Measurements from ENCODE around the gene NCKAP1.
"Not testable (repeated sequence)": the region's sequence is repeated elsewhere in the genome, so short reads cannot be mapped to it uniquely, and the experiment has no call there.

NCKAP1 gene, protein sequence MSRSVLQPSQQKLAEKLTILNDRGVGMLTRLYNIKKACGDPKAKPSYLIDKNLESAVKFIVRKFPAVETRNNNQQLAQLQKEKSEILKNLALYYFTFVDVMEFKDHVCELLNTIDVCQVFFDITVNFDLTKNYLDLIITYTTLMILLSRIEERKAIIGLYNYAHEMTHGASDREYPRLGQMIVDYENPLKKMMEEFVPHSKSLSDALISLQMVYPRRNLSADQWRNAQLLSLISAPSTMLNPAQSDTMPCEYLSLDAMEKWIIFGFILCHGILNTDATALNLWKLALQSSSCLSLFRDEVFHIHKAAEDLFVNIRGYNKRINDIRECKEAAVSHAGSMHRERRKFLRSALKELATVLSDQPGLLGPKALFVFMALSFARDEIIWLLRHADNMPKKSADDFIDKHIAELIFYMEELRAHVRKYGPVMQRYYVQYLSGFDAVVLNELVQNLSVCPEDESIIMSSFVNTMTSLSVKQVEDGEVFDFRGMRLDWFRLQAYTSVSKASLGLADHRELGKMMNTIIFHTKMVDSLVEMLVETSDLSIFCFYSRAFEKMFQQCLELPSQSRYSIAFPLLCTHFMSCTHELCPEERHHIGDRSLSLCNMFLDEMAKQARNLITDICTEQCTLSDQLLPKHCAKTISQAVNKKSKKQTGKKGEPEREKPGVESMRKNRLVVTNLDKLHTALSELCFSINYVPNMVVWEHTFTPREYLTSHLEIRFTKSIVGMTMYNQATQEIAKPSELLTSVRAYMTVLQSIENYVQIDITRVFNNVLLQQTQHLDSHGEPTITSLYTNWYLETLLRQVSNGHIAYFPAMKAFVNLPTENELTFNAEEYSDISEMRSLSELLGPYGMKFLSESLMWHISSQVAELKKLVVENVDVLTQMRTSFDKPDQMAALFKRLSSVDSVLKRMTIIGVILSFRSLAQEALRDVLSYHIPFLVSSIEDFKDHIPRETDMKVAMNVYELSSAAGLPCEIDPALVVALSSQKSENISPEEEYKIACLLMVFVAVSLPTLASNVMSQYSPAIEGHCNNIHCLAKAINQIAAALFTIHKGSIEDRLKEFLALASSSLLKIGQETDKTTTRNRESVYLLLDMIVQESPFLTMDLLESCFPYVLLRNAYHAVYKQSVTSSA

DNA sequence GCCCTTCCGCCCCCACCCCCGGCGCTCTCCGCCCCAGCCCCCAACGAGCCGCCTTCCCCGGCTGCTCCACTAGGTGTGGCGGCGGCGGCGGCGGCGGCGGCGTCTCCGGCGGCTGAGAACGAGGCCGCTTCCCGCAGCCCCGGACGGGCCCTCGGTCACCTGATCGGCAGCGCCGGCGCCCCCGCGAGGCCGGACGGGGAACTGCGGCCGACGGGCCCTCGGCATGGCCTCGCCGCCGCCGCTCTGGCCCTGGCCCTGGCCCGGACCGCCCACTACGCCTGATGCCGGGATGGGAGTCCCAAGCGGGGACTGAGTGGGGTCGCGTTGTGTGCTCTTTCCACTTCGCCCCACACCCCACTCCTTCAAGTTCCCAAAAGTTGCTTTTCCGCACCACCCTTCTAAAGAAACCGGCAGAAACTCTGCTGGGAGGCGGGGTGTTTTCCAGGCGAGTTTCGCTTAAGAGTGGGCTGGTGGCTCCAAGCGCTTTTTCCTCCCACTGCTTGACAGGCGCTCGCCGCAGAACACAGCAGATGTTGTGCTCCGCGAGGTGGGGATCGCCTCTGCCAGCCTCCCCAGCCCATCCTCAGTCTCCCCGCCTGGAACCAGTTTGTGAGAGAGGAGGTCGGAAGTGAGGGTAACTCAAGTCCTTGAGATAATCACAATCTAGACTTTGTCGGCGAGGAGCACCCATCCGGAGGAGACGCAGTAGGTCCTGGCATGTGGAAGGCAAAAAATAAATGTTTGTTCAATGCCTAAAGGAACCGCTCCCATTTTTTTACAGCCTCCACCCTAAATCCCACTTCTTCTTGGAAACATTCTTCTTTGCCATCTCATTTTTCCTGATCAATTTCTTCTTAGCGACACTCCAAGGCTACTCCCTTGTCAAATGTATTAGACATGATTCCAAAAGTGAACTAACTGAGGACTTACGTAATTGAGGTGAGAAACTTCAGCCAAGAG lies at the start of gene NCKAP1:
Gene NCKAP1 (minus strand): TSS at position 117 of the 960 bp plus-strand sequence. CDS start 358 bp downstream, outside the sequence.
- DNase-seq, result peak; percentile 57 to 73

DNA sequence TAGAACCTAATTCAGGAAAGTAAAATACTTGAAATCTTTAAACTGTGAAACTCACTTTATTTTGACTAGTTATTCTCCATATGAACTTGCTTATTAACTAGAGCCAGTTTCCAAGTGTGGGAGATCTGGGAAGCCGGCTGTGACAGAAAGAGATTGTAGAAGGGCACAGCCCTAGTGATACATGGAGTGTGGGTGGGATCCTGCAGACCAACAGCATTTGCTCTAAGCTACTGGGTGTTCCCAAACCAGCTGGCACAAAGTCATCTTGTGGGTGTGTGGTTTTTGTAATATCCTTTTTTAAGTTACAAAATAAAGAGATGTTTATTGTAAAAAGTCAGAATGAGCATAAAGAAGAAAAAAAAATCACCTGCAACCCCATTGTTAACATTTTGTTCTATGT lies 43.7 kb upstream of the NCKAP1 start:
- DNase-seq, result peak; percentile 63 to 80

DNA sequence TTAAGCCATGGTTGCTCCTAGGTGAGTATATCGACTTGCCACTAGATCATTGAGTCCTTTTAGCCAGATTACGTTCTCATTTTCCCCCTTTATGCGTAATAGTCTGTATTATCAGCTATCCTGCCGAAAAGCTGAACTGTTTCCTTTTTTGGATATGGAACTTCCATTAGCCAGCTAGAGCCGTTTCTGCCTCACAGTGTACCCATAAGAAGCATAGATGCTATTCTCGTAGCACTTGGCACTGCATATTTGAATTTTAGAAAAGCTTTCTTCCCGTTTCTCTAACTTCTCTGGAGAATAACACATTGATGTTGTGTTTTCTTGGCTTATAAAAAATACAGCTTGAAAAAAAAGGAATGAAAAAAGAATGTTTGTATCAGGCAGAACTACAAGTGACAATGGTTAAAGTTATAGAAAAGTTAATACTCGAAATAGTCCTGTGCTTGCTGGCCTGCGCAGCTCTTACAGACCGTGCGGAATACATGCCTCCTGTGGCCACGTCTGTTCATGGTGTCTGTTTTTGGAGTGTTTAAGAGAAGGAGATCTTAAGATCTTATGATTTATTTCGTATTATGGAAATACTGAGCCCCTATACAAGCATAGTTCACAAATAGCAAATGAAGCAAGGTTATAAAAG lies 41.0 kb upstream of the NCKAP1 start:
- peak; percentile 5 to 26 for DNase-seq

DNA sequence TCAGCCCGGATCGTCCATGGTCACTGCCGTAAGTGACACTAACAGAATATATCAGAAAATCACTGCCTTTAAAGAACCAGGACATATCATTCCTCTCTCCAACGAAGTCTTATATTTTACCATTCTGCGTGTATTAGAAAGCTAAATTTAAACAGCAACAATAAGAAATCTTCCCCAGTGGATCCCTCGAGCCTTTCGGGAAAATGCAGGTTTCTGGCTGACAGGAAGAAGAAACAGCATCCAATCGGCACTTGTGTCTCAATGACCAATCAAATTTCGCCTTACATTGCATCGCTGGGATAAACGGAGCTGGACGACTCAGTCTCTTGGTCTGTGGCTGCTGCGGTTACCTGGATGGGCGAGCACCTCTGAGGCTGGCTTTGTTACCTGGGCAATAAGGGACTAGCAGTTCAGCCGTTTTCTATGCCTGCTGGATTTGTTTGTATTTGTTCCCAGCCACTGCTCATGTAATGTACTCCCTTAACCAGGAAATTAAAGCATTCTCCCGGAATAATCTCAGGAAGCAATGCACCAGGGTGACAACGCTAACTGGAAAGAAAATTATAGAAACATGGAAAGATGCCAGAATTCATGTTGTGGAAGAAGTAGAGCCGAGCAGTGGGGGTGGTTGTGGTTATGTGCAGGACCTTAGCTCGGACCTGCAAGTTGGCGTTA lies 40.3 kb upstream of the NCKAP1 start, which contains the start of gene DUSP19:
Gene DUSP19 (plus strand): TSS at position 284 of the 675 bp plus-strand sequence. CDS start 187 bp downstream, at position 471.
- DNase-seq, result peak; percentile 76 to 99

DNA sequence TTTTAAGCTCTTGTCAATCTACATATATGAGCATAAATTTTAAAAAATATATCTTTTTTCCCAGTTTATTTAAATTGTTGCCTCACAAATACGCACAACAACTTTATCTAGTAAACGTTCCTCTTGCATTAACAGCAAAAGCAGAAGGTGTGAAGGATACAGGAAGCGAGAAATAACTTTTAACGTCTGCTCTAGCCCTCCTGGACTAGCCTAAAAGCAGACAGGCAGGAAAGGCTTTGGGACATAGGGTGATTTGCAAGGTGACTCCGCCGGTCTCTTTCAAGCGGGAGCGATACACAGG lies 39.9 kb upstream of the NCKAP1 start:
- DNase-seq, result peak in 1 of 2 donors; percentile 1

DNA sequence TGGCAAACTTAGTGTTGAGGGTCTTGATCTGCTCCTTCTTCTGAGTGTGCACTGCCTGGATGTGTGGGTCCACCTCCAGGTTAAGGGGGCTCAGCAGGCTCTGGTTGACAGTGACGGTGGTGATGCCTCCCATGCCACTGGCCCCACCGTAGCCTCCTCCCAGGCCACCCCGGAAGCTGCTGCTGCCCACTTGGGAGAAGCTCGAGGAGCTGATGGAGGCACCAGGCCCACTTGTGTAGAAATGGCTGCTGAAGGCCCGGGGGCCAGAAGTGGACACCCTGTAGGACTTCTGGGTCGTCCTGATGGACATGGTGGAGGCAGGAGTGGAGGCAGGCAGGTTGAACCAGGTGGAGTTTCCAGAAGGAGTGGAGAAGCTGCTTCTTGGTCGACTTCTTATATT lies 33.9 kb upstream of the NCKAP1 start:
- no peak for DNase-seq

DNA sequence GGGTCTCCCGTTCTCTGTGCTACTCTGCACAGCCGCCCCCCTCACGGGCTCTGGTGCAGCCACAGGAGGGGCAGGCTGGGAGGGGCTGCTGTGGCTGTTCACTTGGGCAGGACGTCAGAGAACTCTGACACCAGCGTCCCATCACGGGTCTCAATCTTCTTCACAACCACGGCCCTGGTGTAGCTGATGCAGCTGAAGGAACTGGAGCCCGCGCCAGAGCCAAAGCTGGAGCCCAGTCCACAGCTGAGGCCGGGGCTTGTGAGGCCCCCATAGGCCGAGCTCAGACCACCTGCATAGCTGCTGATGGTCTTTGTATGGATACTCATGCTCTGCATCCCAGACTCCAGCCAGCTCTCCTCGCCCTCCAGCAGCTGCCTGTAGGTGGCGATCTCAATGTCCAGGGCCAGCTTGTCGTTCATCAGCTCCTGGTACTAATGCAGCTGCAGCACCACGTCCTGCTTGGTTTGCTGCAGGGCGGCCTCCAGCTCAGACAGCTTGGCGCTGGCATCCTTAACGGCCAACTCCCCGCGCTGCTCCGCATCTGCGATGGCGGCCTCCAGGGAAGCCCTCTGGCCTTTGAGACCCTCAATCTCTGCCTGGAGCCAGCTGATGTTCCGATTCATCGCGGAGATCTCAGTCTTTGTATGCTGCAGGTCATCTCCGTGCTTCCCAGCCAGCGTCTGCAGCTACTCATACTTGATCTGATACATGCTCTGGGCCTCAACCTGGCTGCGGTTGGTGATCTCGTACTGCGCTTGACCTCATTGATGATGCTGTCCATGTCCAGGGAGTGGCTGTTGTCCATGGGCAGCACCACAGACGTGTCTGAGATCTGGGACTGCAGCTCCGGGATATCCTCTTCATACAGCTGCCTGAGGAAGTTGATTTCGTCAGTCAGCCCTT lies 32.9 kb upstream of the NCKAP1 start:
- peak in 1 of 2 donors; percentile 40 for DNase-seq

DNA sequence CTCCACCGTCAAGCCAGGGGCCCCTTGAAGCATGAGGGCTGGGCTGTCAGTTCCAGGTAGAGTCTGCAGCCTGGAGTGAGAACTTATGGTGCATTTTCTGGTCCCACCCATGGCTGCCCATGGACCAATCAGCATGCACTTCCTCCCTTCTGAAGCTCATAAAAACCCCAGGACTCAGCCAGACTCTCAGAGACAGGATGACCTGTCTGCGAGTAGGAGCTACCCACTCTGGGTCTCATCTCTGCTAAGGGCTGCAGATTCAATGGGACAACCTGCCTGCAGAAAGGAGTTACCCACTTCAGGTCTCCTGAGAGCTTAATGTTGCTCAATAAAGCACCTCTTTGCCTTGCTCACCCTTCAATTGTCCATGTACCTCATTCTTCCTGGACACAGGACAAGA lies 30.9 kb upstream of the NCKAP1 start:
- DNase-seq, result no peak

DNA sequence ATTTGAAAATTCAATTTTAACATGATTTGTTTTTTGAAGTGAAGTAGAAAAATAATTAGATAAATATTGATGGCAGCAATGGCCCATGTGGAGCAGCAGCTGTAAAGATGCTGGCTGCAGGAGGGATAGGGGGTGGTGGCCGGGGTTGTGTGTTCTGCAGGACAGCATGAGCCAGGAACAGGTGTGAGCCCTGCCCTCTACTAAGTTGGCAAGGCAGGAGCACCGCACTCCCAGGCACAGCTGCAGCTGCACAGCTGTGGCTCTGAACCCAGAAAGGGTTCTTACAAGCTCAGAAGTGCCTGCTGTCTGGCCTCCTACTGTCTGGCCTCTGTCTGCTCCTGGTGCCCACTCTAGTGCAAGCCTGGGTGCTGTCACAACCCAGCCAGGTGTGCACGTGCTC lies 30.3 kb upstream of the NCKAP1 start:
- DNase-seq, result no peak

DNA sequence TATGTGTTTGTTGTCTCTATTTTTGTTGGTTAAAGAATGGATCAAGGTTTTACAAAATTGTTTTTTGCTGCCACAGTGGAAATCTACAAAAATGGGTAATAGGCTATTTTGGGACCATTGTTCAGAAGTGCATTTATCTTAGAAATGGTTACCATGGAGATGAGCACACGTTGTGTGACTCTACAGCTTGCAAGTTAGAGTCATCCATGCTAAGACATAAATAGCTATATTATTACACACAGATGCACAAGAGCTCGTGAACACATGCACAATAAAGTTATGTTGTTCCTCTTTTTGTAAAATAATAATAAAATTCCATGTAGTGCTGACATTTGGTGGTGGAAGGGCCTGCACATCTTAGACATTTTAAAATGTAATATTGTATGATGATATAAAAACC lies 24.8 kb upstream of the NCKAP1 start:
- DNase-seq, result peak in 1 of 2 donors; percentile 13

DNA sequence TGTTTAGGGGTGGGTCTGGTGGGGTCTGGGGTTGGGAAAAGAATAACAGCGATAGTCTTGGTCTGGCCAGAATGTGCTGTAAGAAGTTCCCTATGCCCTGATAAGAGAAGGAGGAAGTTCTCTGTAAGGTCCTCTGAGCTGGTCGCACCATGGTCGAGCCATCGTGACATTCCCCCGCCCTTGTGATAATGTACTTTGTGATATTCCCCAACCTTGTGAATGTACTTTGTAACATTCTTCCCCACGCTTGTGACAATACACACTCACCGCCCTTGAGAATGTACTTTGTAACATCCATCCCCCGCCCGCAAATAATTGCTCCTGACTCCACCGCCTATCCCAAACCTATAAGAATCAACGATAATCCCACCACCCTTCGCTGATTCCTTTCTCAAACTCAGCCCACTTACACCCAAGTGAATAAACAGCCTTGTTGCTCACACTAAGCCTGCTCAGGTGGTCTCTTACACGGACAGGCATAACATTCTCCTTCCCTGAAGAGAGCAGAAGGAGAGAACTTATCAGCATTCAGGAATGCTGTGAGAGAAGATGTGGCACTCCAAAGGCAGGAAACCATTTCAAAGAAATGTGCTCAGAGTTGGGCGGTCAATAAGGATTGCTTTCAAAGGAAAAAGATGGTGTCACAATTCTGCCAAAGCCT lies 22.4 kb upstream of the NCKAP1 start:
- DNase-seq, result no peak

DNA sequence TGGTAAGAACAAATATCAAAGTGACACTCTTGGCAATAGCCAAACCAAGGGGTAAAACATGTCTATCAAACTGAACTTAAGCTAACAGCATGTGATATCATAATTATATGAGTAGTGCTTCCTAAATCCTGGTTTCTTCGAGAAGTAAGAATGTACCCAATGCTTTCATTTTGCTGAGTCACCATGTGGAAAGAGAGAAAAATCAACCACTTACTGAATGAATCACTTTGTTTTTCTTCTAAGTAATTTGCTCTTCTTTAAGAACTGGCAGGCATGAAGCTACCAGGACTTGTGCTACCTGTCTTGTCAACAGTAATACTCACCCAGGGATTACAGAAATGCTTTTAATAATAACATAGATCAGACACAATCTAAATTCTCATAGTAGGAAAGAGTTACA lies 21.3 kb upstream of the NCKAP1 start:
- DNase-seq, result peak in 1 of 2 donors; percentile 14

DNA sequence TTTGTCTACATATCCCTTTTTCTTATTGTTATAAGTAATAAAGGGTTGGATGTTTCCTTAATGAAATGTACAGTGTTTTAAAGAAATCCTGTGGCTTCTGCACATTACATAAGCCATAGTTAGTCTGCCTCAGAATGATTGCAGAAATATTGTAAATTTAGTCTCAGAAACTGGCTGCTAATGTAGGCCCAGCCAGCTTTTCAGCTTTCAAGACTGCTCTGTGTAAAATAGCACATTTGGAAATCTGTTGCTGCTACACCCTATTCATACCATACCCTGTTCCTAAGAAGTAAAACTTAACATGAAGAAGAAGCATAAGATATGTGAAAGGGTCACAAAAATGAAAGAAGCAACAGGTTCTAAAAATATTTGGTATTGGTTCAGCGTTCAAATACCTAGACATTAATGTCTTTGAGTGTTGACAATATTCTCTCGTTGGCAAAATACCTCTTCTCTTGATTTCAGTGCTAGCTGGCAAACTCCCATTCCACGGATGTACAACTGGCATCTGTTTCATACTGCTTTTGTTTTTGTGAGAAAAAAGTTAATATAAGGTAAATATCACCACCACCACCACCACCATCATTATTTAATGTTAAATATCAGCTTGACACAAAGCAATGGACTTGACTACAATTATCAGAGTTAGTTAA lies 19.2 kb upstream of the NCKAP1 start:
- no peak for DNase-seq

DNA sequence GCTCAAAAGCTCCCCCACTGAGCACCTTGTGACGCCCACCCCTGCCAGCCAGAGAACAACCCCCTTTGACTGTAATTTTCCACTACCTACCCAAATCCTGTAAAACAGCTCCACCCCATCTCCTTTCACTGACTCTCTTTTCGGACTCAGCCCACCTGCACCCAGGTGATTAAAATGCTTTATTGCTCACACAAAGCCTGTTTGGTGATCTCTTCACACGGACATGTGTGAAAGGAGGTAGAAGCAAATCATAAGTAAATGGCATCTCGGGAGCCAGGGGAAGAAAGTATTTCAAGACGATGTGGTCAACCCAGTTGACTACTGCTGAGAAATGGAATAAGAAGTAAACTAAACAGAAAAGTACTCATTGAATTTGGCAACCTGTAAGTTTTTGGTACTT lies 11.2 kb upstream of the NCKAP1 start:
- no peak for DNase-seq

DNA sequence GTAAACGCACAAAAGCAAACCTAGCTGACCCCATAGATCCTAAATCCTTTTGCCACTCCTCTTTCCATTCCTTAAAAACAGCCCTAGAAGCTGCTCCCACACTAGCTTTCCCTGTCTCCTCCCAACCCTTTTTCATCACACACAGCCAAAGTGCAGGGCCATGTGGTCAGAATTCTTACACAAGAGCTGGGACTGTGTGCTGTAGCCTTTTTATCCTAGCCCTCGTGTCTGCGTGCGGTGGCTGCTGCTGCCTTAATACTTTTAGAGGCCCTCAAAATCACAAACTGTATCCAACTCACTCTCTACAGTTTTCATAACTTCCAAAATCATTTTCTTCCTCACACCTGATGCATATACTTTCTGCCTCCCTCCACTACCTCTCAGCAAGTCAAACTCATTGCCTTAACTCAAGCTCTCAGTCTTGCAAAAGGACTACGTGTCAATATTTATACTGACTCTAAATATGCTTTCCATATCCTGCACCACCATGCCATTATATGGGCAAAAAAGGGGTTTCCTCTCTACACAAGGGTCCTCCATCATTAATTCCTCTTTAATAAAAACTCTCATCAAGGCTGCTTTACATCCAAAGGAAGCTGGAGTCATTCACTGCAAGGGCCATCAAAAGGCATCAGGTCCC lies 9.3 kb upstream of the NCKAP1 start:
- not testable (repeated sequence) for DNase-seq

DNA sequence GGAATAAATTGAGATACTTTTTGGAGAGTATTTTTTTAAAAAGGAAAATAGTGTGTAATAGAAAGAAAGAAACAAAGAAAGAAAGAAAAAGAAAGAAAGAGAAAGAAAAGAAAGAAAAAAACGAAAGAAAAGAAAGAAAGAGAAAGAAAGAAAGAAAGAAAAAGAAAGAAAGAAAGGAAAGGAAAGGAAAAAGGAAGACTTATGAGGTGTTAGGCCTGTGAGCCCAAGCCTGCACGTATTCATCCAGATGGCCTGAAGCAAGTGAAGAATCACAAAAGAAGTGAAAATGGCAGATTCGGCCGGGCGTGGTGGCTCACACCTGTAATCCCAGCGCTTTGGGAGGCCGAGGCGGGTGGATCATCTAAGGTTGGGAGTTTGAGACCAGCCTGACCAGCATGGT lies 5.3 kb upstream of the NCKAP1 start:
- DNase-seq, result not testable (repeated sequence)

DNA sequence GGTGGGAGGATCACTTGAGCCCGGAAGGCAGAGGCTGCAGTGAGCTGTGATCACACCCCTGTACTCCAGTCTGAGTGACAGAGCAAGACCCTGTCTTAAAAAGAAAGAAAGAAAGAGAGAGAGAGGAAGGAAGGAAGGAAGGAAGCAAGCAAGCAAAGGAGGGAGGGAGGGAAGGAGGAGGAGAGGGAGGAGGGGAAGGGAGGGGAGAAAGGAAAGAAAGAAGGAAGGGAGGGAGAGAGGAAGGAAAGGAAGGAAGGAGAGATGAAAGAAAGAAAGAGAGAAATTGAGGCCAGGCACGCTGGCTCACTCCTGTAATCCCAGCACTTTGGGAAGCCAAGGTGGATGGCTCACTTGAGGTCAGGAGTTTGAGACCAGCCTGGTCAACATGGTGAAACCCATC lies 2.3 kb upstream of the NCKAP1 start:
- no peak for DNase-seq
